Adipose tissue (tissue), 3 donors: ENCODE results near the gene RFC5. TPM values are rescaled to one million over a fixed set of nuclear protein-coding genes. Genes with fewer than 3 reads are reported as not detected.
"Not testable (repeated sequence)": the region's sequence is repeated elsewhere in the genome, so short reads cannot be mapped to it uniquely, and the experiment has no call there.

Source experiments
- H3K27ac ChIP-seq: one replicate; pipeline ENCODE4 v1.5.1; 2013; ENCODE audit warnings: low read depth, low read length
- WGBS, 3 donors: extraction: QIAGEN DNeasy Blood & Tissue Kit; methylation state at CpG; one replicate each; pipeline ENCODE4 v1.1.7; 2013; 5-methylcytosine and 5-hydroxymethylcytosine counted together
- polyA plus RNA-seq, 3 donors: library from polyadenylated mRNA; stranded (reverse); fragments of 200-250 nt; gene quantifications; one replicate each; pipeline ENCODE4 v1.2.3, GENCODE V29; 2013
- donor health status: healthy with polysubstance abuse.
- donor health status: Bipolar disorder and iron deficiency.
- donor health status: healthy.

RFC5 gene
- 10 to 100 TPM in 1 of 3 donors, 1 to 10 TPM in 2; 5.6 to 14.6 (median 5.8) TPM for polyA plus RNA-seq

GRCh38 chr12:118016424-118017264 lies at the start of gene RFC5:
Gene RFC5 (plus strand): TSS chr12:118016703. CDS start chr12:118016828, 125 bp downstream.
- H3K27ac ChIP-seq: no peak within 1 kb of the TSS
- WGBS, 3 donors: 0 to 1% (median 1%) methylated on average over 46 to 61 of the region's 61 CpGs

DNA sequence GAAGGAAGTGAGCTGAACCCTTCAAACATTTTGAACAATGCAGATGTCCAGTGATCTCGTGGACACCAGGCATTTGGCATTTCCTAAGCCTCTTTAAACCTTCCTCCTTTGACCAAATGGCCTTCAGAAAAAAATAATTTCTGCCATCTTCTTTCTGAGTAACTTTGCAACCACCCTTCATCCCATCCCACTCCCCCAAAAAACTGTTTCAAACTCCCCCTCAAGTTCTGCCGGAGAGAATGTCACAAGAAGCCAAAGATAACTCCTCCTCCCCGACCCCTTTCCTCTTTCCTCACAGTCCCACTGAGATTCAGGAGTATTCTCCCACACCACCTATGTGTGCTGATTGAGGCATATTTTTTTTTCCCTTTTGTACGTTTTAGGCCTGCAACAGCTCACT lies 49.5 kb upstream of the RFC5 start:
- no peak overlapping the region for H3K27ac ChIP-seq
- WGBS, 3 donors: 30 to 68% (median 30%) methylated on average over 4 of the region's 4 CpGs

DNA sequence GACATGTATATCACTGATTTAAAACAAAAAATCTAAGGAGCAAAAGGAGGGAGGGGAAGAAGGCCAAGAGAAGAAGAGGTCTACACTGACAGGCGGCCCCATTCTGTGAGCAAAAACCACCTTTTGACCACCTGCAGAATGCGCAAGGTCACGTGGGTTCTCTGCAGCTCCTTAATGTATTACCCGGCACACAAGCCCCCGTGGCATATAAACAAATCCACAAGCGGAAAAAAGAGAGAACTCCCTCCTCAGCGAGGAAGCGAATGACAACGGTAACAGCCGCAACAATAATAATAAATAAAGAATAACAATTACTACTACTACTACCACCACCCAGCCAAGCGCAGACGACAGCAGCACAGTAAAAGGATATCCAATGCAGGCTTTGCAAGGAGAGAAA lies 49.0 kb upstream of the RFC5 start:
- WGBS, 3 donors: 13 to 42% (median 14%) methylated on average over 12 of the region's 12 CpGs
- H3K27ac ChIP-seq: no peak overlapping the region

DNA sequence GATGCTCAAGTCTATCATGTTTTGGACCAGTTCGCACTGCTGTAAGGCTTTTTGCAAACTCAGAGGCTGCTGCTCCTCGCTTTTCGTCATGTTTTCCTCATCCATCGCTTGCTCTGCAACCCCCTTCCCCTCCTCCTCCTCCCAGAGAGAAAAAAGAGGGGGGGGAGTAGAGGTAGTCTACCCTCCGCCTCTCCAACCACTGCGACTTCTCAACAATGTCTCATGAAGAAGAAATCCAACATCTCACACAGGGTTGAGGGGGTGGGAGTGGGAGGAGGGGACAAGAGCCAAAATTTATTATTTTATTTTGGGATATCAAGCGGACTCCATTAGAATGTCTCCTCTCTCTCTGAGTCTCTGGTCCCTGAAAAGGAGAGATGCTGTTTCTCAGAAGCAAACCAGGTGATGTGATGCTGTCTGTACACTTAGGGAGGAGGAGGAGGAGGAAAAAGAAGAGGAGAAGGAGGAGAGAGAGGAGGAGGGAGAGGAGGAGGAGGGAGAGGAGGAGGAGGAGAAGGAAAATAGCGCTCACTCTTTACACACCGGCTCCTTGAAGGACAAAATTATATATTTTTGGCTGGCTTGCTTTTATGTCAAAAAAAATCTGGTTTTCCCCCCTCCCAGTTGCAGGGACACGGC lies 48.2 kb upstream of the RFC5 start:
- 2 to 9% (median 7%) methylated on average over 10 of the region's 10 CpGs for WGBS, 3 donors
- no peak overlapping the region for H3K27ac ChIP-seq

GRCh38 chr12:117968826-117969659 lies 47.5 kb upstream of the RFC5 start, which contains the start of gene KSR2:
Gene KSR2 (minus strand): TSS chr12:117968990. CDS start chr12:117968255, 735 bp downstream.
- no peak within 1 kb of the TSS for H3K27ac ChIP-seq
- 0 to 2% (median 1%) methylated on average over 66 to 86 of the region's 86 CpGs for WGBS, 3 donors

- WGBS, 3 donors: 90 to 92% (median 91%) methylated on average over 4 of the region's 4 CpGs
- no peak overlapping the region for H3K27ac ChIP-seq
Observed at GRCh38 chr12:117970334-117970733, 46.2 kb upstream of the RFC5 start.

DNA sequence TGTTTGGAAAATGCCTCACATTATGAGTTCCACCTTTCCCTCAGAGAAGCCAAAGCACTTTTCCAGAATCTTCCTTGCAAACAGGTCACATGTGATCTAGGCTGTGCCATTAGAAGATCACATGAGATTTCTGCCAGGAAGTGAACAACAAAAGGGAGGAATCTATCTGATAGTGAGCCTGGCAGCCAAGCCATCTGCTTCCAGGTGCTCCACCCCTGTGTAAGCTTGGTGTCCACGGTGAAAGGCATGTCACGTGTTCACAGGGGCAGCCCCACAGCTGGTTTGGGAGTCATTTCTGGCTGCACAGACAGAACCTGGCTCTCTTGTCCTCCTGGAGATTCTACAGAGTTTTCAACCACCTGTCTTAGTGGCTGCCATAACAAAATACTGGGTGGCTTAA lies 44.2 kb upstream of the RFC5 start:
- 54 to 75% (median 73%) methylated on average over 2 of the region's 2 CpGs for WGBS, 3 donors
- H3K27ac ChIP-seq: no peak overlapping the region

- 76 to 82% (median 81%) methylated on average over 3 of the region's 3 CpGs for WGBS, 3 donors
- no peak overlapping the region for H3K27ac ChIP-seq
Observed at GRCh38 chr12:117975006-117975405, 41.5 kb upstream of the RFC5 start.

GRCh38 chr12:117977373-117977772 lies 39.1 kb upstream of the RFC5 start:
- WGBS, 3 donors: 91 to 97% (median 94%) methylated on average over 1 of the region's 1 CpG
- H3K27ac ChIP-seq: no peak overlapping the region

DNA sequence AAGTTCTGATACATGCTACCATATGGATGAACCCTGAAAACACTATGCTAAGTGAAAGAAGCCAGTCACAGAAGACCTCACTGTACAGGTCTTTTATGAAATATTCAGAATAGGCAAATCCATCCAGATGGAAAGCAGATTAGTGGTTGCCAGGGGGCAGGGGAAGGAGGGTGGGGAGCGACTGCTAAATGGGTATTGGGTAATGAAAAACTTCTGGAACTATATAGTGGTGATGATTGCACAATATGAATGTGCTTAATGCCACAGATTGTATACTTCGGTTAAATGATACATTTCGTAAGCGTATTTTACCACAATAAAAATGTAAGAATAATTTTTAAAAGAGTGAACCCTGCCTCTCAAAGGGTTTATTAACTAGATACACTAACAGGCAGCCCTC lies 35.9 kb upstream of the RFC5 start:
- WGBS, 3 donors: 58 to 86% (median 69%) methylated on average over 4 of the region's 4 CpGs
- H3K27ac ChIP-seq: no peak overlapping the region

DNA sequence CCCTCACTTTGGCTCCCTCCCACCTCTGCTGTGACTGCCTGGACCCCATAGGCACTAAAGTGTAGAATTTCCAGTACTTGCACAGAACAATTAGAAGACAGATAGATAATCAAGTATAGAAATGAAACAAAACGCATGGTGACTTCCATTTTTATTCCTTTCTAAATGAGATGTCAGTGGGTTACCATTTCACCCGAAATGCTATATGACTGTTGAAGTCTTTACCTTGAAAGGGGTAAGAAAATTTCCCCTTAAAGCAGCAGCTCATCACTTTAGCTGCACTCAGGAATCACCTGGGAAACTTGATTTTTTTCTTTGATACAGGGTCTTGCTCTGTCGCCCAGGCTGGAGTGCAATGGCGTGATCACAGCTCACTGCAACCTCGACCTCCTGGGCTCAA lies 35.2 kb upstream of the RFC5 start:
- 73 to 78% (median 77%) methylated on average over 5 of the region's 5 CpGs for WGBS, 3 donors
- H3K27ac ChIP-seq: no peak overlapping the region

DNA sequence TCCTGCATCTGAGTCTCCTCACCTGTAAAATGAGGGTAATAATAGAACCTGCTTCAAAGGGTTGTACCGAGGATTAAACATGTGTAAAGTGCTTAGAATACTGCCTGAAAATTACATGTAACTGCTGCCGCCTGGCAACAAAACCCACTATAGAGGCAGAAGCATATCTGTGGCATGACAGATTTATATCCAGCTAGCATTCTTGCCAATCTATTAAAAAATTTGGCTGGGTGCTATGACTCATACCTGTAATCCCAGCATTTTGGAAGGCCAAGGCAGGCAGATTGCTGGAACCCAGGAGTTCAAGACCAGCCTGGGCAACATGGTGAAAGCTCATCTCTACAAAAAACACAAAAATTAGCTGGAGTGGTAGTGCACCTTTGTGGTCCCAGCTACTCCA lies 31.3 kb upstream of the RFC5 start:
- 79 to 87% (median 84%) methylated on average over 2 of the region's 2 CpGs for WGBS, 3 donors
- H3K27ac ChIP-seq: no peak overlapping the region

GRCh38 chr12:117986705-117987469 lies 29.6 kb upstream of the RFC5 start:
- WGBS, 3 donors: 69 to 80% (median 75%) methylated on average over 4 of the region's 4 CpGs

GRCh38 chr12:117994551-117995438 lies 21.7 kb upstream of the RFC5 start:
- 76 to 81% (median 79%) methylated on average over 3 of the region's 3 CpGs for WGBS, 3 donors
- no peak overlapping the region for H3K27ac ChIP-seq

More at GRCh38 chr12:117986705-117987469, 29.6 kb upstream of the RFC5 start:
- H3K27ac ChIP-seq: no peak overlapping the region

DNA sequence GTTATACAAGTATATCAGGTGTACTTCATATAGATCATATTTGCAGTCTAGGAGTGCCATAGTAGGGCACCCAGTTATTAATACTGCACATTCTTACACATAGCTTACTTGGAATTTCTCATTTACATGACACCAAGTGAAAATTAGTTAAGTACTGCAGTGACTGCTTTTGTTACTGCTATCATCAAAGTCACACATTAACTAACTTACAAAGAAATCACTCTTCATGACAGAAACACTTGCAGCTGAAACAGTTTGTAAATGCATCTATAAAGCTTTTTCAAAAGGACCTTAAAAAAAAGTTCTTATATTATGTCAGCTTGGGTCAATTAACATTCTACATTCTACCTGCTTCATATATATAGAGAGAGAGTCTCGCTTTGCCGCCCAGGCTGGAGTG lies 17.8 kb upstream of the RFC5 start:
- 79 to 94% (median 85%) methylated on average over 2 of the region's 2 CpGs for WGBS, 3 donors
- no peak overlapping the region for H3K27ac ChIP-seq

- WGBS, 3 donors: 66 to 68% (median 67%) methylated on average over 2 of the region's 2 CpGs
- H3K27ac ChIP-seq: not testable (repeated sequence)
Observed at GRCh38 chr12:117999806-118000205, 16.7 kb upstream of the RFC5 start.

DNA sequence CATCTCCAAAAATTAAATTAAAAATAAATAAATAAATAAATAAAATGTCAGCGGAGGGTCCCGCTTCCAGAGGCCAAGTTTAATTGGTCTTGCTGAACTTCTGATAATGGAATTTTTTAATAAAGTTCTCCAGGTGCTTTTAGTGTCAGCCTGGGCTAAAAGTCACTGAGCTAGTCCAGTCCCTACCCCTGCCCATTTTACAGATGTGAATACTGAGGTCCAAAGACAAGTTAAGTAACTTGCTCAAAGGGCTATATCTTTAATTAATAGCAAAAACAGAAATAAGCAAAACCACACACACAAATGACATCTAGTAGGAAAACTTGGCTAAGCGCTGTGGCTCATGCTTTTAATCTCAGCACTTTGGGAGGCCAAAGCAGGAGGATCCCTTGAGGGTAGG lies 5.6 kb upstream of the RFC5 start:
- H3K27ac ChIP-seq: no peak overlapping the region
- WGBS, 3 donors: 96 to 99% (median 98%) methylated on average over 3 of the region's 3 CpGs
